GM10266 (cell line): ENCODE measurements around the gene MAPKAP1.

Experiments used
- DNase-seq: peaks from one replicate; pipeline ENCODE4 v3.0.0; 2012; ENCODE audit errors: extremely low spot score
- TF ChIP-seq, protein P1 (sequence below): IDR thresholded peaks from 2 replicates; pipeline ENCODE4 v1.5.1; 2012; ENCODE audit warnings: mild to moderate bottlenecking, low read depth; ENCODE audit not compliant: control insufficient read depth, insufficient read depth; ENCODE audit errors: missing control alignments

The MAPKAP1 gene

DNA sequence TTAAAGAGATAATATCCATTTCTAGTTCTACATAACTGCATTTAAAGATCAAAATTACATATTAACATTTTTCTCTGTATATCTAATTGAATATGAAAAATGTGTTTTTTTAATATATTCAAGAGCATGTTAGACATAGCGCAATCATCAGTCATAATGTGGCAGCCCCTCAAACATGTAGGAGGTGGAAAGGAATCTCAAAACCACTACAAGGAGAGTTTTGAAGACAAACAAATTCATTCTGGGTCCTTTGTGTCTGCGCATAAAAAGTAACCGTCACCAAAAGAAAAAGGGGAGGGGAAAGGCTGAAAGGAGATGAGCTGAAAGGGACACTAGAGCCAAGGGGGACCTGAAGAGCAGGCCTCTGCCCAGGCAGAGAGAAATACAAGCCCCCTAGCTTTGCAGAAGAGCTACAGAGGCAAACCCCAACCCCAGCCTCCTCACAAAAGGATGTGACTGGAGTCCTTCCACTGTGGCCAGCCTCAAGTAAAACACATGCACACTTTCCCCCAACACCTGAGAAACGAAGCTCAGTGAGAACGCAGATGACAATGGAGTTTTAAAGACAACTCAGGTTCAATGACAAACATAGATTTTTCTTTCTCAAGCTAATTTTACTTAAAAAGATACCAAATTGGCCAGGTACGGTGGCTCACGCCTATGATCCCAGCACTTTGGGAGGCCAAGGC is 62.0 kb downstream of the MAPKAP1 start:
- DNase-seq: no peak
- TF ChIP-seq, protein P1, sequence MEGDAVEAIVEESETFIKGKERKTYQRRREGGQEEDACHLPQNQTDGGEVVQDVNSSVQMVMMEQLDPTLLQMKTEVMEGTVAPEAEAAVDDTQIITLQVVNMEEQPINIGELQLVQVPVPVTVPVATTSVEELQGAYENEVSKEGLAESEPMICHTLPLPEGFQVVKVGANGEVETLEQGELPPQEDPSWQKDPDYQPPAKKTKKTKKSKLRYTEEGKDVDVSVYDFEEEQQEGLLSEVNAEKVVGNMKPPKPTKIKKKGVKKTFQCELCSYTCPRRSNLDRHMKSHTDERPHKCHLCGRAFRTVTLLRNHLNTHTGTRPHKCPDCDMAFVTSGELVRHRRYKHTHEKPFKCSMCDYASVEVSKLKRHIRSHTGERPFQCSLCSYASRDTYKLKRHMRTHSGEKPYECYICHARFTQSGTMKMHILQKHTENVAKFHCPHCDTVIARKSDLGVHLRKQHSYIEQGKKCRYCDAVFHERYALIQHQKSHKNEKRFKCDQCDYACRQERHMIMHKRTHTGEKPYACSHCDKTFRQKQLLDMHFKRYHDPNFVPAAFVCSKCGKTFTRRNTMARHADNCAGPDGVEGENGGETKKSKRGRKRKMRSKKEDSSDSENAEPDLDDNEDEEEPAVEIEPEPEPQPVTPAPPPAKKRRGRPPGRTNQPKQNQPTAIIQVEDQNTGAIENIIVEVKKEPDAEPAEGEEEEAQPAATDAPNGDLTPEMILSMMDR: no peak

DNA sequence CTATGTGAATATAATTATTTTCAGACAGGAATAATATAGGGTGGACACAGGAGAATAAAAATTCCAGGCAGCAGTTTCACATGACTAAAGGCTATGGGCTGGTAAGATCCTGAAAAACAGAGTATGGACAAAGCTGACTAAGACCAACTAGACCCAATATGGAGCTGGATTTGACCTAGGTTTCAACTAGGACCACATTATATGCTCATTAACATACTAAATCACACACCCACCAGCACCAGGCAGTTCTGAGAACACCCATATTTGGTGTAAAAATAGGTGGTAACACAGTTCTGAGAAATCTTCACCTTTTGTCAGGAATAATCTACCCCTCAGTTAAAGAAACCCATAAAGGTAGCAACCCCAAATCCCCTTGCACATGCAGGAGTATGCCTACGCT is 64.7 kb downstream of the MAPKAP1 start:
- TF ChIP-seq, protein P1: no peak
- DNase-seq: no peak

DNA sequence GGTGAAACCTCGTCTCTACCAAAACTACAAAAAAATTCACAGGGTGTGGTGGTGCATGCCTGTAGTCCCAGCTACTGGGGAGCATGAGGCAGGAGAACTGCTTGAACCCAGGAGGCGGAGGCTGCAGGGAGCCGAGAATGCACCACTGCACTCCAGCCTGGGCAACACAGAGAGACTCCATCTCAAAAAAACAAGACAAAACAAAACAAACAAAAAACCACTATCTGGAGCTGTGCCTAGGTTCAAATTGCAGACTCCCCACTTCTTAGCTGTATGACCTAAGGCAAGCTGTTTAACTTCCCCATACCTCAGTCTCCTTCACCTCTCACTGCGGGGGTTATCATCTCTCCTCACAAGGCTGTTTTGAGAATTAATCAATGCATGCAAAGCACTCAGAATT is 68.0 kb downstream of the MAPKAP1 start:
- TF ChIP-seq, protein P1: no peak
- no peak for DNase-seq

DNA sequence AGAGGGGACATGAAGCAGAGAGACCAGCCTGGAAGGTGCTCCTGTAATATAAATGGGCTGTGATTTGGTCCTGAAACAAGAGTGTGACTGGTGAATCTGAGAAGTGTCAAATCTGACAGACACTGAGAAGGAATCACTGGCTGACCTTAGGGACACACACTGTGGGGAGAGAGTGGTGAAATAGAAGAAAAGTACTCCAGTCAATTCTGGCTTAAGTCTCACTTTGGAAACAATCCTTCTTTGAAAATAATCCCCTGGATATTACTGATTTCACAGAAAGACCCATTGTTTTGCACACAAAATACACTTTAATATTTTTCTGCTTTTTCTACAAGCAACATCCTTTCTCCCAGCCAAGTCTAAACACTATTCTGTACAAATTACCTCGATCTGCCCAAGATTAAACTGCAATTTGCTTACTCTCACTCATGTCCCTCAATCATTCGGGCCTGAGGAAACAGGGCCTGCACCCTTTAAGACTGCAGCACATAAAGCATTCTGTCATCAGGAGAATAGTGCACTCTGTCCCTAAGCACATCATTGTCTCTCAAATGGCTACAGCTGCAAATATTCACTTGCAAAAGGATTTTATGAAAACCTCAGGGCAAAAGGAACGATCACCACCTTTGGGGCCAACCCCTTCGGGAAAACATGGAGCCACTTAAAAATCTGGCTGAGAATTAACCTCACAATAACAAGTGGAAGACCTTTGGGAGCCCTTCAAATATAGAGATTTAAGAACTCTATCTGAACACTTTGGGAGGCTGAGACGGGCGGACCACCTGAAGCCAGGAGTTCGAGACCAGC is 68.6 kb downstream of the MAPKAP1 start:
- no peak for DNase-seq
- TF ChIP-seq, protein P1: no peak

DNA sequence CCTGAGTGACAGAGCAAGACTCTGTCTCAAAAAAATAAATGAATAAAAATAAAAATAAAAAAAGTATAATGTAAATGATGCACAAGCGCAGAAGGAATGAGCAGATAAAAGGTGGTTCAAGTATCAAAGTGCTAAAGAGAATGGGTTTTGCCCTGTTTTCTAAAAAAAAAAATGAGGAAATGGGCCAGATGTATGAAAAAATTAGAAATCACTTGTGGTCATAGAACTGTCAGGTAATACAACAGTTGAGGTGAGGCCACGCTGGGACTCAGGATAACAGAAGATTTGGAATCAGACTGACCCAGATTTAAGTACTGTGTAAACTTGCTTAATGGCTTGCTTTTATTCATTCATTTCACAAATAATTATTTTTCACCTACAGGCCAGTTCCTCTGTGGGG is 69.8 kb downstream of the MAPKAP1 start:
- TF ChIP-seq, protein P1: no peak
- DNase-seq: no peak

DNA sequence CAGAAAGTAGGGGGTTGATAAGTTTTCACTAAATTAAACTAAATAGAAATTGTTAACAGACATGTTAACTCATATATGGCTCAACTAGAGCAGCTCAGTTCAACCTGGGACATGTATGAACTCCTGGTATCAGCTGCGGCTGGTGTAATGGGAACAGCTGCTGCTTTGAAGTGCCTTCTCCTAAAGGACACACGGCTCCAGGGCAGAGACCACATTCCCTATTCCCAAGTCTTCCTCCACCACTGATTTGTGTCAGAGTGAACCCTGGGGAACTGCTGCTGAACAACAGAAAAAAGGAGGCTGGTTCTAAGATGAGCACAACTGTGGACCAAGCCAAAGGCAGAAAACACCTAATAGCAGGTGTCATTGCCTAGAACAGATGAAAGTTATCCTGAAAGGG is 71.1 kb downstream of the MAPKAP1 start:
- TF ChIP-seq, protein P1: no peak
- no peak for DNase-seq
